ENCODE data around the gene IPCEF1. TPM values are rescaled to one million over a fixed set of nuclear protein-coding genes. Genes with fewer than 3 reads are reported as not detected.

The IPCEF1 gene
- total and polyA plus RNA-seq, 3 experiments from 2014 or later = 17.7 to 57.8 (median 19.2) TPM

GRCh38 chr6:154229786-154230185 is 126.8 kb downstream of the IPCEF1 start:
- no peaks in the 10 kb centered on the region for H3K36me3 ChIP-seq (ENCODE audit: insufficient read depth, low read length)
- Mint-ChIP-seq H3K9me3 (no peaks in the 10 kb centered on the region), H3K4me3 (peak overlapping the region; percentile 82 to 89 (median 84)), H3K4me1 (peaks cover 80 to 88% (median 84%) of the 10 kb centered on the region in 3 donors), H3K27ac (peak overlapping the region; percentile 76 to 97 (median 92)), H3K27me3 (no peaks in the 10 kb centered on the region), H3K36me3 (peaks cover 0 to 31% (median 19%) of the 10 kb centered on the region in 3 donors)
- H3K27me3 ChIP-seq (ENCODE audit: insufficient read depth, low read length, poor library complexity, severe bottlenecking) = no peaks in the 10 kb centered on the region
- H3K9me3 ChIP-seq (ENCODE audit: low read length) = no peaks in the 10 kb centered on the region
- peak overlapping the region; percentile 19 for H3K4me3 ChIP-seq (ENCODE audit: low read length)
- peaks cover 77% of the 10 kb centered on the region for H3K4me1 ChIP-seq (ENCODE audit: insufficient read depth, low read length)
- H3K27ac ChIP-seq (ENCODE audit: low read depth, low read length) = peak overlapping the region; percentile 15
- peak in 4 of 5 donors; percentile 26 to 54 (median 39) for DNase-seq
- ChIA-PET CTCF (interaction anchor here (0.9 to 4.5 kb wide), 4 partner anchors 11 to 75 kb away, joined by 3 to 18 read pairs (median 3); no protein-coding TSS in a partner anchor), POLR2A (interaction anchor here (1.4 to 1.6 kb wide), 2 partner anchors 14 to 17 kb away, joined by 3 to 8 read pairs; no protein-coding TSS in a partner anchor)

DNA sequence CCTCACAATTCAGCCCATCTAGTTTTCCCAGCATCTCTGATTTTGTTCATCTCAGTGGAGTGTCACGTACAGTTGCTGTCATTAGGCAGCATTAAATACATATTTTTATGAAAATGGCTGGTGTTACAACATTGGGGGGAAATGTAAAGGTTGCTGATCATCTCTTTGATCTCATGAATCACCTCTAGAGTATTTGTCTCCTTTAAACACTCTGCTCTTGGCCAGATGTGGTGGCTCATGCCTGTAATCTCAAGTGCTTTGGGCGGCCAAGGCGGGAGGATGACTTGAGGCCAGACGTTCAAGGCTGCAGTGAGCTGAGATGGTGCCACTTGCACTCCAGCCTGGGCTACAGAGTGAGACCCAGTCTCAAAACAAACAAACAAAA is 128.1 kb downstream of the IPCEF1 start:
- ChIA-PET CTCF (no interaction called here), POLR2A (no interaction called here)
- no peaks in the 10 kb centered on the region for H3K9me3 ChIP-seq (ENCODE audit: low read length)
- Mint-ChIP-seq H3K27ac (peak overlapping the region; percentile 9 to 97 (median 76)), H3K9me3 (no peaks in the 10 kb centered on the region), H3K36me3 (peaks cover 0 to 30% (median 21%) of the 10 kb centered on the region in 3 donors), H3K4me1 (peaks cover 78 to 88% (median 84%) of the 10 kb centered on the region in 3 donors), H3K4me3 (peak overlapping the region in 6 of 7 donors; percentile 11 to 54 (median 36)), H3K27me3 (no peaks in the 10 kb centered on the region)
- peaks cover 76% of the 10 kb centered on the region for H3K4me1 ChIP-seq (ENCODE audit: insufficient read depth, low read length)
- H3K27ac ChIP-seq (ENCODE audit: low read depth, low read length) = no peak overlapping the region
- H3K36me3 ChIP-seq (ENCODE audit: insufficient read depth, low read length) = no peaks in the 10 kb centered on the region
- DNase-seq = no peak
- H3K4me3 ChIP-seq (ENCODE audit: low read length) = no peak overlapping the region
- H3K27me3 ChIP-seq (ENCODE audit: insufficient read depth, low read length, poor library complexity, severe bottlenecking) = no peaks in the 10 kb centered on the region

GRCh38 chr6:154227862-154228520 is 128.6 kb downstream of the IPCEF1 start:
- no peaks in the 10 kb centered on the region for H3K27me3 ChIP-seq (ENCODE audit: insufficient read depth, low read length, poor library complexity, severe bottlenecking)
- peaks cover 0 to 34% (median 21%) of the 10 kb centered on the region in 3 donors for H3K36me3 Mint-ChIP-seq
- ChIA-PET POLR2A (no interaction called here), CTCF (interaction anchor here (0.7 to 1.5 kb wide), 3 partner anchors 13 to 70 kb away, joined by 3 read pairs; no protein-coding TSS in a partner anchor)
- peak overlapping the region in 6 of 7 donors; percentile 6 to 40 (median 22) for H3K4me3 Mint-ChIP-seq
- H3K27ac ChIP-seq (ENCODE audit: low read depth, low read length) = no peak overlapping the region
- H3K27me3 Mint-ChIP-seq = no peaks in the 10 kb centered on the region
- H3K4me1 ChIP-seq (ENCODE audit: insufficient read depth, low read length) = peaks cover 76% of the 10 kb centered on the region
- no peak overlapping the region for H3K4me3 ChIP-seq (ENCODE audit: low read length)
- H3K36me3 ChIP-seq (ENCODE audit: insufficient read depth, low read length) = no peaks in the 10 kb centered on the region
- H3K4me1 Mint-ChIP-seq = peaks cover 78 to 88% (median 84%) of the 10 kb centered on the region in 3 donors
- peak overlapping the region; percentile 9 to 97 (median 78) for H3K27ac Mint-ChIP-seq
- no peaks in the 10 kb centered on the region for H3K9me3 ChIP-seq (ENCODE audit: low read length)
- no peaks in the 10 kb centered on the region for H3K9me3 Mint-ChIP-seq
- DNase-seq = no peak

GRCh38 chr6:154226461-154226860 is 130.1 kb downstream of the IPCEF1 start:
- H3K36me3 Mint-ChIP-seq = peaks cover 0 to 46% (median 29%) of the 10 kb centered on the region in 3 donors
- peak overlapping the region in 1 of 7 donors; percentile 18 for H3K4me3 Mint-ChIP-seq
- no peaks in the 10 kb centered on the region for H3K27me3 Mint-ChIP-seq
- no peaks in the 10 kb centered on the region for H3K9me3 Mint-ChIP-seq
- ChIA-PET CTCF (no interaction called here), POLR2A (no interaction called here)
- H3K27ac Mint-ChIP-seq = peak overlapping the region; percentile 5 to 91 (median 48)
- H3K4me1 Mint-ChIP-seq = peaks cover 77 to 89% (median 81%) of the 10 kb centered on the region in 3 donors
- Histone ChIP-seq H3K4me3 (ENCODE audit: low read length) (no peak overlapping the region), H3K27me3 (ENCODE audit: insufficient read depth, low read length, poor library complexity, severe bottlenecking) (no peaks in the 10 kb centered on the region), H3K4me1 (ENCODE audit: insufficient read depth, low read length) (peaks cover 73% of the 10 kb centered on the region), H3K9me3 (ENCODE audit: low read length) (no peaks in the 10 kb centered on the region), H3K27ac (ENCODE audit: low read depth, low read length) (no peak overlapping the region), H3K36me3 (ENCODE audit: insufficient read depth, low read length) (peaks cover 8% of the 10 kb centered on the region)
- no peak for DNase-seq

GRCh38 chr6:154223296-154223695 is 133.3 kb downstream of the IPCEF1 start:
- Mint-ChIP-seq H3K27me3 (no peaks in the 10 kb centered on the region), H3K4me3 (no peak overlapping the region)
- POLR2A ChIA-PET = interaction anchor here (0.5 to 0.6 kb wide), 2 partner anchors 16 to 24 kb away, joined by 3 to 4 read pairs; no protein-coding TSS in a partner anchor

DNA sequence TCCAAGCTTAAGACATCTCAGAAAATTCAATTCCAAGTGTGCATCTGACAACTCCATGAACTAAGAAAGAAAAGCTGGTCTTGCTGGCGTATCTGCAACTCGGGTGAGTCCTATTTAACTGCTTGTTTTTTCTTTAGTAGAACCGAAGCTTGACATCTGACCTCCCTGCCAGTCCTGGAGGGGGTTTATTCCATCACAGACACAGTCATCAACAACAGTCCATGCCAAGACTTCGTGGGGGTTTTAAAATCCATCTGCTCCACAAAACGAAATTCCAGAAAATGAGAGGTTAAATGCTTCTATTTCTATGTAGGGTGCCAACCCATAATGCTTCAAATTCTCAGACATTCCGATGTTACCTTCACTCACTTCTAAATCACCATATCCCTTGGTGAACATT is 133.9 kb downstream of the IPCEF1 start:
- no peaks in the 10 kb centered on the region for H3K9me3 Mint-ChIP-seq
- H3K4me1 Mint-ChIP-seq = peaks cover 70 to 86% (median 73%) of the 10 kb centered on the region in 3 donors
- Histone ChIP-seq H3K36me3 (ENCODE audit: insufficient read depth, low read length) (peaks cover 21% of the 10 kb centered on the region), H3K27me3 (ENCODE audit: insufficient read depth, low read length, poor library complexity, severe bottlenecking) (no peaks in the 10 kb centered on the region), H3K9me3 (ENCODE audit: low read length) (no peaks in the 10 kb centered on the region), H3K4me3 (ENCODE audit: low read length) (no peak overlapping the region), H3K27ac (ENCODE audit: low read depth, low read length) (no peak overlapping the region), H3K4me1 (ENCODE audit: insufficient read depth, low read length) (peaks cover 75% of the 10 kb centered on the region)
- no peak overlapping the region for H3K4me3 Mint-ChIP-seq
- ChIA-PET POLR2A (interaction anchor here (0.5 kb wide), 1 partner anchor 24 kb away, joined by 3 read pairs; no protein-coding TSS in a partner anchor), CTCF (interaction anchor here (1.4 to 1.5 kb wide), 2 partner anchors 25 to 54 kb away, joined by 3 to 7 read pairs; no protein-coding TSS in a partner anchor)
- peaks cover 0 to 68% (median 32%) of the 10 kb centered on the region in 3 donors for H3K36me3 Mint-ChIP-seq
- DNase-seq = no peak
- peak overlapping the region in 7 of 8 donors; percentile 10 to 83 (median 43) for H3K27ac Mint-ChIP-seq
- no peaks in the 10 kb centered on the region for H3K27me3 Mint-ChIP-seq

More at GRCh38 chr6:154223296-154223695, 133.3 kb downstream of the IPCEF1 start:
- H3K36me3 Mint-ChIP-seq = peaks cover 0 to 64% (median 35%) of the 10 kb centered on the region in 3 donors
- no peak overlapping the region for H3K4me3 ChIP-seq (ENCODE audit: low read length)
- peaks cover 70 to 85% (median 70%) of the 10 kb centered on the region in 3 donors for H3K4me1 Mint-ChIP-seq
- H3K27ac ChIP-seq (ENCODE audit: low read depth, low read length) = no peak overlapping the region
- no peak for DNase-seq
- CTCF ChIA-PET = interaction anchor here (1.1 to 1.5 kb wide), 2 partner anchors 54 to 69 kb away, joined by 3 to 7 read pairs; no protein-coding TSS in a partner anchor
- peaks cover 21% of the 10 kb centered on the region for H3K36me3 ChIP-seq (ENCODE audit: insufficient read depth, low read length)
- H3K9me3 ChIP-seq (ENCODE audit: low read length) = no peaks in the 10 kb centered on the region
- no peaks in the 10 kb centered on the region for H3K9me3 Mint-ChIP-seq
- no peaks in the 10 kb centered on the region for H3K27me3 ChIP-seq (ENCODE audit: insufficient read depth, low read length, poor library complexity, severe bottlenecking)
- H3K27ac Mint-ChIP-seq = peak overlapping the region in 7 of 8 donors; percentile 5 to 77 (median 52)
- H3K4me1 ChIP-seq (ENCODE audit: insufficient read depth, low read length) = peaks cover 69% of the 10 kb centered on the region

DNA sequence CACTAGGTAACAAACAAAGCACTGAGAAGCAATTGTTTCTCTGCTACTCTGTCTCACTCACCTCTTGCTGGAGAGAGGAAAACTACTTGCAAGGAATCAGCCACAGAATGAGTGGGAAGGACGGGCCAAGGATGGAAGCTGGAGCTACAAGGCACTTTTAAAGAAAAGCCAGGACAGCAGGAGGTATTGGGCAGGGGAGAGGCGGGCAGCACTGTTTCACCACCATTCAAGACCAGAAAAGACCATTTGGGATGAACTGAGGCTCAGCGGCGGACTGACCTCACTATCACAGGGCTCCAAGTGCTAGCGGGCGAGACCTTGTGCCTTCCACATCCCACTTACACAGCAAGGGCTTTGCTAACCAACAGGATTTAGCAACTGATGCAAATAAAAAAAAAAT is 137.4 kb downstream of the IPCEF1 start:
- Histone ChIP-seq H3K27me3 (ENCODE audit: insufficient read depth, low read length, poor library complexity, severe bottlenecking) (no peaks in the 10 kb centered on the region), H3K4me3 (ENCODE audit: low read length) (peak overlapping the region; percentile 17), H3K27ac (ENCODE audit: low read depth, low read length) (no peak overlapping the region), H3K36me3 (ENCODE audit: insufficient read depth, low read length) (peaks cover 24% of the 10 kb centered on the region), H3K9me3 (ENCODE audit: low read length) (no peaks in the 10 kb centered on the region), H3K4me1 (ENCODE audit: insufficient read depth, low read length) (peaks cover 53% of the 10 kb centered on the region)
- Mint-ChIP-seq H3K27ac (peak overlapping the region in 5 of 8 donors; percentile 2 to 83 (median 12)), H3K9me3 (no peaks in the 10 kb centered on the region), H3K36me3 (peaks cover 0 to 80% (median 26%) of the 10 kb centered on the region in 3 donors), H3K27me3 (no peaks in the 10 kb centered on the region), H3K4me1 (peaks cover 52 to 61% (median 57%) of the 10 kb centered on the region in 3 donors), H3K4me3 (peak overlapping the region in 2 of 7 donors; percentile 22 to 54)
- no peak for DNase-seq
- POLR2A ChIA-PET = no interaction called here
- CTCF ChIA-PET = interaction anchor here (0.7 to 2.9 kb wide), 3 partner anchors 43 to 62 kb away, joined by 3 to 8 read pairs (median 3); no protein-coding TSS in a partner anchor
